NCI-H1694 treated with DMSO at 0.1 percent for 48 hours (cell line): ENCODE measurements around the gene TSSC4.

Experiments
- DNase-seq: peaks from one replicate; lab custom pipeline; 2025; lab: John Stamatoyannopoulos, UW

Gene TSSC4

GRCh38 chr11:2417856-2418692 is 17.5 kb downstream of the TSSC4 start:
- DNase-seq: no peak

- DNase-seq: no peak
Measured at GRCh38 chr11:2418693-2419360, 18.3 kb downstream of the TSSC4 start.

- DNase-seq: peak; percentile 35
Measured at GRCh38 chr11:2419638-2420501, 19.3 kb downstream of the TSSC4 start.

GRCh38 chr11:2420502-2421225 is 20.1 kb downstream of the TSSC4 start:
- DNase-seq: peak; percentile 41

GRCh38 chr11:2421226-2421994 is 20.9 kb downstream of the TSSC4 start:
- DNase-seq: no peak

- no peak for DNase-seq
Measured at GRCh38 chr11:2421996-2422395, 21.4 kb downstream of the TSSC4 start.

- DNase-seq: no peak
Measured at GRCh38 chr11:2422461-2423156, 22.1 kb downstream of the TSSC4 start.

GRCh38 chr11:2423157-2424025 is 22.8 kb downstream of the TSSC4 start:
- no peak for DNase-seq

GRCh38 chr11:2424811-2425495 is 24.4 kb downstream of the TSSC4 start:
- DNase-seq: no peak

GRCh38 chr11:2425506-2425905 is 25.0 kb downstream of the TSSC4 start:
- no peak for DNase-seq

- DNase-seq: no peak
Measured at GRCh38 chr11:2426221-2426620, 25.7 kb downstream of the TSSC4 start.

GRCh38 chr11:2426826-2427521 is 26.4 kb downstream of the TSSC4 start:
- DNase-seq: no peak

- no peak for DNase-seq
Measured at GRCh38 chr11:2427721-2428321, 27.3 kb downstream of the TSSC4 start.

GRCh38 chr11:2428322-2428795 is 27.8 kb downstream of the TSSC4 start:
- peak; percentile 5 for DNase-seq

GRCh38 chr11:2431395-2431794 is 30.8 kb downstream of the TSSC4 start:
- DNase-seq: no peak

- no peak for DNase-seq
Measured at GRCh38 chr11:2432171-2432621, 31.6 kb downstream of the TSSC4 start.

- no peak for DNase-seq
Measured at GRCh38 chr11:2432628-2433071, 32.1 kb downstream of the TSSC4 start.
